PC-9 (cell line): ENCODE results near the gene IRF1. TPM values are rescaled to one million over a fixed set of nuclear protein-coding genes. Genes with fewer than 3 reads are reported as not detected.

Experiments used
- BruUV-seq: library from RNA; stranded (reverse); fragments of 400-500 nt; replicated peaks from 2 replicates; lab custom pipeline; 2021; lab: Mats Ljungman, UMichigan
- CTCF ChIA-PET: fragments of 300-600 bp; sonication (Branson Sonifier 250); formaldehyde crosslinking; loops from one replicate; lab custom pipeline; 2022; ENCODE audit warnings: antibody characterized with exemption; lab: Charles Lee
- POLR2A ChIA-PET: fragments of 300-600 bp; sonication (Branson Sonifier 250); formaldehyde crosslinking; loops from one replicate; lab custom pipeline; 2022; ENCODE audit warnings: antibody characterized with exemption; ENCODE audit not compliant: unreplicated experiment; lab: Charles Lee
- DNase-seq, 2 experiments: peaks; one replicate each; pipeline versions ENCODE4 v3.0.0 to v3.0.0-alpha.2; 2015 to 2022; ENCODE audit warnings: mixed read lengths in 1 of 2
- H2AFZ ChIP-seq: fragments of 200-600 bp; sonication (generic); 2 replicates; pipeline ENCODE4 v1.8.1; 2017; ENCODE audit warnings: antibody characterized with exemption
- H3F3A ChIP-seq: fragments of 200-600 bp; sonication (generic); 2 replicates; pipeline ENCODE4 v1.8.1; 2017; ENCODE audit warnings: antibody characterized with exemption, mild to moderate bottlenecking, low read depth; ENCODE audit not compliant: insufficient read depth
- H3K27ac ChIP-seq: fragments of 200-600 bp; sonication (generic); 2 replicates; pipeline ENCODE4 v1.6.1; 2016; ENCODE audit warnings: mixed run types
- H3K27me3 ChIP-seq: fragments of 200-600 bp; sonication (generic); 2 replicates; pipeline ENCODE4 v1.6.1; 2016; ENCODE audit warnings: low read depth, mixed run types; ENCODE audit not compliant: insufficient read depth
- H3K36me3 ChIP-seq: fragments of 200-600 bp; sonication (generic); 2 replicates; pipeline ENCODE4 v1.6.1; 2016; ENCODE audit warnings: low read depth, mixed run types
- H3K4me1 ChIP-seq: fragments of 200-600 bp; sonication (generic); replicated peaks from 2 replicates; pipeline ENCODE4 v1.6.1; 2016; ENCODE audit warnings: mixed run types; ENCODE audit not compliant: insufficient read depth
- H3K4me2 ChIP-seq: fragments of 200-600 bp; sonication (generic); 2 replicates; pipeline ENCODE4 v1.6.1; 2017; ENCODE audit warnings: mixed run types
- H3K4me3 ChIP-seq: fragments of 200-600 bp; sonication (generic); 2 replicates; pipeline ENCODE4 v1.6.1; 2016; ENCODE audit warnings: mixed run types
- H3K79me2 ChIP-seq: fragments of 200-600 bp; sonication (generic); 2 replicates; pipeline ENCODE4 v1.6.1; 2017; ENCODE audit warnings: low read depth, mixed run types
- H3K9me2 ChIP-seq: fragments of 200-600 bp; sonication (generic); 2 replicates; pipeline ENCODE4 v1.8.1; 2017; ENCODE audit warnings: mild to moderate bottlenecking; ENCODE audit not compliant: insufficient read depth
- H3K9me3 ChIP-seq: fragments of 200-600 bp; sonication (generic); 2 replicates; pipeline ENCODE4 v1.8.1; 2016; ENCODE audit warnings: low read depth; ENCODE audit not compliant: insufficient read depth
- H4K20me1 ChIP-seq: fragments of 200-600 bp; sonication (generic); 2 replicates; pipeline ENCODE4 v1.8.1; 2017; ENCODE audit not compliant: insufficient read depth
- CTCF ChIP-seq: fragments of 200-600 bp; sonication (generic); conservative IDR thresholded peaks from 2 replicates; pipeline ENCODE4 v1.6.1; 2017; ENCODE audit warnings: mixed run types, antibody characterized with exemption, mild to moderate bottlenecking, moderate library complexity
- EZH2 ChIP-seq: fragments of 200-600 bp; sonication (generic); IDR thresholded peaks from 2 replicates; pipeline ENCODE4 v1.8.0; 2017; ENCODE audit warnings: antibody characterized with exemption, low read depth
- intact Hi-C: fragments of 100-400 bp; cut with micrococcal nuclease; formaldehyde crosslinking; loops from one replicate; pipeline ENCODE4 v1.10.0; 2022; ENCODE audit not compliant: unreplicated experiment
- total RNA-seq: library from RNA; stranded (reverse); gene quantifications from 2 replicates; pipeline ENCODE4 v1.2.3, GENCODE V29; 2021

IRF1 gene
- total RNA-seq, 1 experiment from 2014 or later = 27.1 TPM

- ChIA-PET POLR2A (no interaction called here), CTCF (no interaction called here)
- Histone ChIP-seq H2AFZ (no peak overlapping the region), H3K27ac (no peak overlapping the region), H3K4me2 (no peak overlapping the region), H3K79me2 (no peaks in the 10 kb centered on the region), H3K27me3 (peaks cover 3% of the 10 kb centered on the region; the same call in 1 of the 2 replicates), H3F3A (no peaks in the 10 kb centered on the region), H3K4me3 (no peak overlapping the region), H4K20me1 (no peaks in the 10 kb centered on the region), H3K9me2 (no peaks in the 10 kb centered on the region), H3K9me3 (no peaks in the 10 kb centered on the region), H3K36me3 (no peaks in the 10 kb centered on the region), H3K4me1 (no peaks in the 10 kb centered on the region)
- no peak for DNase-seq
- TF ChIP-seq EZH2 = no peak
- no TSS peak for BruUV-seq
- intact Hi-C loops = no loop called here
Measured at GRCh38 chr5:132530946-132531345, 40.4 kb upstream of the IRF1 start.

GRCh38 chr5:132528866-132529634 is 38.5 kb upstream of the IRF1 start:
- H3K9me3 ChIP-seq = no peaks in the 10 kb centered on the region
- POLR2A ChIA-PET = interaction anchor here (0.7 kb wide), 1 partner anchor 39 kb away, joined by 10 read pairs; the partner anchor contains the start of gene IRF1
- no TSS peak for BruUV-seq
- no peaks in the 10 kb centered on the region for H4K20me1 ChIP-seq
- H3K79me2 ChIP-seq = no peaks in the 10 kb centered on the region
- no peak overlapping the region for H3K4me2 ChIP-seq
- TF ChIP-seq CTCF (no peak), EZH2 (no peak)
- no peak overlapping the region for H3K27ac ChIP-seq
- H3K27me3 ChIP-seq = no peaks in the 10 kb centered on the region
- H2AFZ ChIP-seq = no peak overlapping the region
- CTCF ChIA-PET = no interaction called here
- H3K4me3 ChIP-seq = no peak overlapping the region
- H3F3A ChIP-seq = no peaks in the 10 kb centered on the region
- H3K9me2 ChIP-seq = no peaks in the 10 kb centered on the region
- H3K36me3 ChIP-seq = no peaks in the 10 kb centered on the region
- H3K4me1 ChIP-seq = no peaks in the 10 kb centered on the region
- no peak for DNase-seq
- intact Hi-C loops = loop anchor here (10.0 kb wide), 2 partner anchors 176 to 464 kb away; partner anchors contain the start of gene IL3

- H3K36me3 ChIP-seq = no peaks in the 10 kb centered on the region
- H3K9me2 ChIP-seq = no peaks in the 10 kb centered on the region; the same call in 1 of the 2 replicates
- H3K4me1 ChIP-seq = no peaks in the 10 kb centered on the region
- no TSS peak for BruUV-seq
- H3F3A ChIP-seq = no peaks in the 10 kb centered on the region
- H3K4me2 ChIP-seq = no peak overlapping the region
- no peak for TF ChIP-seq CTCF
- TF ChIP-seq EZH2 = no peak
- H2AFZ ChIP-seq = no peak overlapping the region
- no peak overlapping the region for H3K27ac ChIP-seq
- H3K79me2 ChIP-seq = no peaks in the 10 kb centered on the region
- ChIA-PET POLR2A (interaction anchor here (0.6 to 0.7 kb wide), 2 partner anchors 37 to 118 kb away, joined by 3 to 4 read pairs; no protein-coding TSS in a partner anchor), CTCF (no interaction called here)
- no peaks in the 10 kb centered on the region for H4K20me1 ChIP-seq
- intact Hi-C loops = loop anchor here (10.0 kb wide), 2 partner anchors 177 to 463 kb away; partner anchors contain the start of gene IL3
- H3K27me3 ChIP-seq = no peaks in the 10 kb centered on the region
- H3K9me3 ChIP-seq = no peaks in the 10 kb centered on the region
- DNase-seq = no peak
- H3K4me3 ChIP-seq = no peak overlapping the region
Measured at GRCh38 chr5:132528021-132528420, 37.4 kb upstream of the IRF1 start.
